Colonic mucosa (tissue), 4 donors: ENCODE measurements around the gene TOP2B. TPM values are rescaled to one million over a fixed set of nuclear protein-coding genes. Genes with fewer than 3 reads are reported as not detected.
A peak's percentile ranks its signal among the peaks of the same experiment; 100 is the strongest.

ENCODE experiments used
- DNase-seq: peaks from one replicate; pipeline ENCODE4 v3.0.0-alpha.2; 2020
- H3K27ac ChIP-seq: fragments of 200-600 bp; one replicate; pipeline ENCODE4 v1.8.0; 2021
- H3K27me3 ChIP-seq: fragments of 200-600 bp; one replicate; pipeline ENCODE4 v1.8.0; 2021
- H3K36me3 ChIP-seq: fragments of 200-600 bp; one replicate; pipeline ENCODE4 v1.8.0; 2021
- H3K4me1 ChIP-seq: fragments of 200-600 bp; one replicate; pipeline ENCODE4 v1.8.0; 2021; ENCODE audit warnings: mild to moderate bottlenecking
- H3K4me3 ChIP-seq: fragments of 200-600 bp; one replicate; pipeline ENCODE4 v1.8.0; 2021
- H3K9ac ChIP-seq, 2 donors: one replicate each; pipeline ENCODE4 v1.7.0; 2013; ENCODE audit warnings: control low read depth in 2 of 2, low read depth in 2 of 2, low read length in 2 of 2
- H3K9me3 ChIP-seq: fragments of 200-600 bp; one replicate; pipeline ENCODE4 v1.8.0; 2021
- intact Hi-C: fragments of 100-400 bp; cut with DNase I; formaldehyde crosslinking; loops from one replicate; pipeline ENCODE4 v1.14.1; 2022
- total RNA-seq, 2 donors: library from RNA; stranded (reverse); fragmentation: NEBNext Ultra II Directional in 1 of 2; extraction: Animal tissue kit (Norgen Biotek cat#: 25700) in 1 of 2; gene quantifications; one replicate each; pipeline ENCODE4 v1.2.1, GENCODE V29; 2021
- TF ChIP-seq, protein P1 (sequence below): fragments of 200-600 bp; IDR thresholded peaks from one replicate; pipeline ENCODE4 v1.8.0; 2022; ENCODE audit warnings: antibody characterized with exemption, mild to moderate bottlenecking
- donor health status: healthy.
- donor health status: DM: no; HTN: no; CAD: no.
- donor health status: DM: no; HTN: no; CAD: no.

TOP2B gene
- total RNA-seq, 2 donors from 2014 or later, result 105 TPM

DNA sequence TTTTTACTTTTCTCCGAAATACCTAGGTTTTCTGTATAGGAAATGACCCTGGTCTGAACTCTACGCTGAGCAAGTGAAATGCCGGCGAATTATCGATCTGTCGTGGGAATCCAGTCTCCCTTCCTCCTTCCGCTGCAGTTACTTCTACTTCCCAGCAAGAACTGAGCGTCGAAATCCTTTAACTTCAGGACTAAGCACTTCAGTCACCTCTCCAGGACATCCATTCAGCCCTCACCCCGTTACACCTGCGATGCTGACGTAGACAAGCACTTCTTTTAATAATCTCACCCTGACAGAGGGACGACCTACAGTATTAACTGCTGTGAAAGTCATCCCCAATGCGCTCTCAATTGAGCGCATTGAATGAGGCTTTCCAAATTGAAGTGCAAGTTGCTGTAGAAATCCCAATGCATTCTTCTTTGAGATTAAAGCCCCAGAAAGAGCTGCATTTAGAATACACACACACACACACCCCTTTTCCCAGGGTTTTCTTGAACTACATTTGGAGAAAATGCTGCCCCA is 1.3 kb downstream of the TOP2B start:
- peak; percentile 49 for DNase-seq
- H3K9ac ChIP-seq, result peak overlapping the region; percentile 86 to 98
- intact Hi-C loops, result loop anchor here (5.0 kb wide), 1 partner anchor 119 kb away; the partner anchor contains the start of gene NGLY1
- peak overlapping the region; percentile 95 for H3K27ac ChIP-seq
- no peaks in the 10 kb centered on the region for H3K36me3 ChIP-seq
- H3K27me3 ChIP-seq, result no peaks in the 10 kb centered on the region
- H3K9me3 ChIP-seq, result no peaks in the 10 kb centered on the region
- no peaks in the 10 kb centered on the region for H3K4me1 ChIP-seq
- TF ChIP-seq, protein P1, sequence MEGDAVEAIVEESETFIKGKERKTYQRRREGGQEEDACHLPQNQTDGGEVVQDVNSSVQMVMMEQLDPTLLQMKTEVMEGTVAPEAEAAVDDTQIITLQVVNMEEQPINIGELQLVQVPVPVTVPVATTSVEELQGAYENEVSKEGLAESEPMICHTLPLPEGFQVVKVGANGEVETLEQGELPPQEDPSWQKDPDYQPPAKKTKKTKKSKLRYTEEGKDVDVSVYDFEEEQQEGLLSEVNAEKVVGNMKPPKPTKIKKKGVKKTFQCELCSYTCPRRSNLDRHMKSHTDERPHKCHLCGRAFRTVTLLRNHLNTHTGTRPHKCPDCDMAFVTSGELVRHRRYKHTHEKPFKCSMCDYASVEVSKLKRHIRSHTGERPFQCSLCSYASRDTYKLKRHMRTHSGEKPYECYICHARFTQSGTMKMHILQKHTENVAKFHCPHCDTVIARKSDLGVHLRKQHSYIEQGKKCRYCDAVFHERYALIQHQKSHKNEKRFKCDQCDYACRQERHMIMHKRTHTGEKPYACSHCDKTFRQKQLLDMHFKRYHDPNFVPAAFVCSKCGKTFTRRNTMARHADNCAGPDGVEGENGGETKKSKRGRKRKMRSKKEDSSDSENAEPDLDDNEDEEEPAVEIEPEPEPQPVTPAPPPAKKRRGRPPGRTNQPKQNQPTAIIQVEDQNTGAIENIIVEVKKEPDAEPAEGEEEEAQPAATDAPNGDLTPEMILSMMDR, result no peak
- H3K4me3 ChIP-seq, result peak overlapping the region; percentile 72

DNA sequence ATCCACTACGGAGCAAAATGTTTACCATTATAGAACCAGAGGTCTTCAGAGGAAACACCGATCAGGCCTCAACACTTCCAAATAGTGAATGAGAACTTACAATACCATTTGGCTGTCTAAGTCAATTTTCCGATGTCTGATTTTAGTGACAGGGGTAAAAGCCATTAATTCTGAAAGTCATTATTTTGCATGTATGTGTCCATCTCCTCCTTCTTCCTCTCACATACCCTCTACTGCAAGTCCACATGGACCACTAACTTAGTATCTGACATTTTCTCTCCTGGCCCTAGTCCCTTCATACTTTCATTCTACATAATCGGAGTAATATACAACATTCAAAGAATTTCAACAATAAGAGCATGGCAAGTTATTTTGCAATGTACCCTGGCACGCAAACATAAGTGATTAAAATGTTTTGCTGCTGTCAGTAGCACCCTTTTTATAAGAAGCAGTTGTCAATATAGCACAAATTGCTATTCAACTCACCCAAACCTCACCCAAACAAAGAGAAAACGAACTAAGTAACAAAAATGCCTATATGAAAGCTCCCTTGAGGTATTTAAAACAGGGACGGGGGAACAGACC is 1.9 kb downstream of the TOP2B start:
- intact Hi-C loops, result loop anchor here (5.0 kb wide), 1 partner anchor 119 kb away; the partner anchor contains the start of gene NGLY1
- no peaks in the 10 kb centered on the region for H3K9me3 ChIP-seq
- TF ChIP-seq, protein P1, result no peak

DNA sequence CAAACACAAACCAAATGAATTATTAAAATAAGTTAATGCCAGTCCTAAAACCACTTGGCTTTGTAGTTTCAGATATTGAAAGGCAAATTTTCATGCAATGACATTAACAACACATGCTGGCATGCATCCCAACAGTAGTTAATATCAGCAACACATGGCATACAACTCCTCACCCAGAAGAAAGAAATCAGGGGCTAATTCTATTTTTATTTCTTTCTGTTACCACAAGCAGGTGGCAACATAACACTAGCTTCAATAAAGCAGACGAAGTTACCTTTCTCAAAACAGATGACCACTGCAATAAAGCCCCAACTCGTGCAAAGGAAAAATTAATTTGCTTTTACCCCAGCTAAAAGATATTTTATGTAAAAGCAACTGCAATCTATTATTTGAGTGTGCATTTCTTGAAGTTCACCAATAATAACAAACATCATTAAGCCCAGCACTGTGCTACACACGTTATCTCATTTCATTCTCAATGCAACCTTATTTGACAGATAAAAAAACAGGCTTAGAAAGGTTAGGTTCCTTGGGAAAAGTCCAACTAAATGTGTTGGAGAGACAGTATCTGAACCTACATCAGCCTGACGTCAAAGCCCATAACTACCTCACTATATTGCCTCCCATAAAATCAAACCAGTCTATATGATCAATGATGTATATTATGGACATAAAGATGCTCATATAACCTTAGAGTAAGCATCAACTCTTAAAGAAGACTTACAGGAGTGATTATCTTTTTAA is 2.8 kb downstream of the TOP2B start:
- TF ChIP-seq, protein P1, result no peak
- Histone ChIP-seq H3K4me1 (no peaks in the 10 kb centered on the region), H3K27me3 (no peaks in the 10 kb centered on the region), H3K4me3 (no peak overlapping the region), H3K36me3 (no peaks in the 10 kb centered on the region), H3K27ac (no peak overlapping the region), H3K9me3 (no peaks in the 10 kb centered on the region), H3K9ac (no peak overlapping the region)
- DNase-seq, result no peak
- intact Hi-C loops, result loop anchor here (5.0 kb wide), 1 partner anchor 120 kb away; the partner anchor contains the start of gene NGLY1

More for the DNA sequence above, 1.9 kb downstream of the TOP2B start:
- no peak for DNase-seq
- Histone ChIP-seq H3K9ac (peak overlapping the region; percentile 86 to 98), H3K4me1 (no peaks in the 10 kb centered on the region), H3K36me3 (no peaks in the 10 kb centered on the region), H3K4me3 (peak overlapping the region; percentile 72), H3K27ac (peak overlapping the region; percentile 95), H3K27me3 (no peaks in the 10 kb centered on the region)

DNA sequence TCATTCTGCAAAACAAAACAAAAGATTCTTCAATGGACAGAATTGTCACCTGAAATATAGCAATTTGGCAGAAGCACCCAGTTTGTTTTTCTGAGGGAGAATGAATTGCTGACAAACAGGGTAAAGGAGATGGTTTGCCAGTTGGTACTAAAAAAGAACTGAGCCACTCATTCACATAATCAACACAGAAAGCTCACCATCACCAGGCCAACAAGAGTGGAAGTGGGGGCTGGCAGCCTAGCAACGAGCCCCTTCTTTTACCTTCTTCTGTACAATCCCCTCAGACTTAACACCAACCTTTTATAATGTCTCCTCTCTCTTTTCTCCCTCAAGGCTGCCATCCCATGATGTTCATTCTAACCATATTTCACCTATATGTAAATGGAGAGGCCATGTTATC is 5.9 kb downstream of the TOP2B start:
- H3K4me3 ChIP-seq, result no peak overlapping the region
- no peaks in the 10 kb centered on the region for H3K27me3 ChIP-seq
- H3K27ac ChIP-seq, result no peak overlapping the region
- intact Hi-C loops, result no loop called here
- DNase-seq, result no peak
- H3K9ac ChIP-seq, result no peak overlapping the region
- no peaks in the 10 kb centered on the region for H3K36me3 ChIP-seq
- no peaks in the 10 kb centered on the region for H3K9me3 ChIP-seq
- H3K4me1 ChIP-seq, result no peaks in the 10 kb centered on the region
- TF ChIP-seq, protein P1, result no peak

DNA sequence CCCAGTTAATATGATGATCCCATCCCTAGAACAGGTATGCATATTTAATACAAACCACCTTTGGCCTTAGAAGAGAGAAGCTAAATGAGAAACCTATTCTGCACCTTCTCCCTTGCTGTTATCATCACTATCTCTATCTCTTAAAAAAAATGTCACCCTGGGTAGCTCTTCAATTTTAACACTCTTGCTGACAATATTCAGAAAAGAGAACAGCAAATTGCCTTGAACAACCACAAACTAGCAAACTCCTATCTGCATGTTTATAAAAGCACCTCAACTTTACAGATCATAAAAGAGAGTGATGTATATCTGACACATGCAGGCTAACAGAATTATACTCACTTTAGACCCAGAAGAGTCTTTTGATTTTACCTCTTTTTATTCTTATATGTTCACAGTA is 7.4 kb downstream of the TOP2B start:
- Histone ChIP-seq H3K27ac (no peak overlapping the region), H3K36me3 (no peaks in the 10 kb centered on the region), H3K9ac (no peak overlapping the region), H3K9me3 (no peaks in the 10 kb centered on the region), H3K27me3 (no peaks in the 10 kb centered on the region), H3K4me3 (no peak overlapping the region), H3K4me1 (no peaks in the 10 kb centered on the region)
- TF ChIP-seq, protein P1, result no peak
- intact Hi-C loops, result no loop called here
- DNase-seq, result no peak
